ENCODE results near the gene INCENP.

INCENP gene

GRCh38 chr11:62141111-62142042, 17.6 kb downstream of the INCENP start:
- DNase-seq (ENCODE audit: low spot score), result no peak

DNA sequence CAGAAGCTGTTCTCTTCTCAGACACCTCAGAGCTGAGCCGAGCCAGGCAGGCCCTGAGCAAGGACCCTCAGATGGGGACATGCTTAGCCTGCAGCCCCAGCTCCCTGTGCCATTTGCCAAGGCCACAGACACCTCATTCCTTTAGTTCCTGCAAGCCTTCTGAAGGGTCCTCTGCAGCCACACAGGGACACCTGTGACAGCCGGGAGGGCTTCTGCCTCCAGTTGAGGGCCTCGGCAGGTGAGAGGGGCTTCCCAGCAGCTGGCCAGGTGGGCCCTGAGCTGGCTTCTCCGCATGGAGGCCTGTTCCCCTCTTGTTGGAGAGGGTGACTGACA, 18.2 kb downstream of the INCENP start:
- no peak for DNase-seq (ENCODE audit: low spot score)

- no peak for DNase-seq (ENCODE audit: low spot score)
These were observed 19.1 kb downstream of the INCENP start for GRCh38 chr11:62142921-62143320.

- DNase-seq (ENCODE audit: low spot score), result no peak
These were observed 19.9 kb downstream of the INCENP start for GRCh38 chr11:62143727-62144126.

GRCh38 chr11:62144641-62145255, 20.9 kb downstream of the INCENP start:
- DNase-seq (ENCODE audit: low spot score), result no peak

DNA sequence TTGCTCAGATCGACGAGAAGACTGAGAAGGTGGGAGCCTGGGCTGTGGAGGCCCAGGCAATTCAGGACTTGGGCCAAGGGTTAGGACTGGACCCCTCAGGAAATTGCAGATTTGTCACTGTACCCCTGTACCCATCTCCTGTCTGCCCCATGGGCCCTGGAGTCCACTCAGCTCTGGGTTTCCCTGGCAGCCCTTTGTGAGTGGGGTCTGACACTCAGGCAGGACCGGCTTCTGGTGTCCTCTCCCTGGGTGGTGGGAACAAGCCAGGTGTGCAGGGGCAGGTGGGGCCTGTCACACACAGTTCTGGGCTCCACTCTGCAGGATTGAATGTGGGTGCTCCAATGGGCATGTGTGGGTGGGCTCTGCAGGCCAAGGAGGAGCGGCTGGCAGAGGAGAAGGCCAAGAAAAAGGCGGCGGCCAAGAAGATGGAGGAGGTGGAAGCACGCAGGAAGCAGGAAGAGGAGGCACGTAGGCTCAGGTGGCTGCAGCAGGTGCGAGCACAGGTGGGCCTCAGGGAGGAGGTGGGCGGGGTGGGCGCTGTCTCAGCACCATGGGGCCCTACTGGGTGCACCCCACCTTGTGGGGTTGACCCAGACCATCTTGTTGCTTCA, 21.6 kb downstream of the INCENP start:
- no peak for DNase-seq (ENCODE audit: low spot score)

DNA sequence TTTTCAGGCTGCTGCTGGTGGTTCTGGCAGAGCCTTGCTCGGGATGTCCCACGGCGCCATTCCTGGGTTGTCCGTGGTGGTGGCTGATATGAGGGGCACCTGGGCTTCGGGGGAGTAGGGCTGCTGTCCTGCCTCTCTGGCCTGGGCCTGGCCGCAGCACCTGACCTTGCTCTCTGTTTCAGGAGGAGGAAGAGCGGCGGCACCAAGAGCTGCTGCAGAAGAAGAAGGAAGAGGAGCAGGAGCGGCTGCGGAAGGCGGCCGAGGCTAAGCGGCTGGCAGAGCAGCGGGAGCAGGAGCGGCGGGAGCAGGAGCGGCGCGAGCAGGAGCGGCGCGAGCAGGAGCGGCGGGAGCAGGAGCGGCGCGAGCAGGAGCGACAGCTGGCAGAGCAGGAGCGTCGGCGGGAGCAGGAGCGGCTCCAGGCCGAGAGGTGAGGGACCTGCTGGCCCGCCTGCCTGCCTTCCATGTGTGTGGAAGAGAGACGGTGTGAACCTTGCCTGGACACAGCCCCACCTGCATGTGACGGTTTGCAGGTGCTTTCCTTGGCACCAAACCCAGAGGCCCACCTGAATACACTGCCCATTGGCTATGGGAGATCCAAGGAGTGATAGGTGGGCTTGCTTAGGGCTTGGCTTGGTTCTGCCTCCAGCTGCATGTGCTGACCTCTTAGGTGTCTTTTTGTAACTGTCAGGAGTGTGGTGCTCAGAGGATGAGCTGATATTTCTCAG, 22.8 kb downstream of the INCENP start:
- no peak for DNase-seq (ENCODE audit: low spot score)

DNA sequence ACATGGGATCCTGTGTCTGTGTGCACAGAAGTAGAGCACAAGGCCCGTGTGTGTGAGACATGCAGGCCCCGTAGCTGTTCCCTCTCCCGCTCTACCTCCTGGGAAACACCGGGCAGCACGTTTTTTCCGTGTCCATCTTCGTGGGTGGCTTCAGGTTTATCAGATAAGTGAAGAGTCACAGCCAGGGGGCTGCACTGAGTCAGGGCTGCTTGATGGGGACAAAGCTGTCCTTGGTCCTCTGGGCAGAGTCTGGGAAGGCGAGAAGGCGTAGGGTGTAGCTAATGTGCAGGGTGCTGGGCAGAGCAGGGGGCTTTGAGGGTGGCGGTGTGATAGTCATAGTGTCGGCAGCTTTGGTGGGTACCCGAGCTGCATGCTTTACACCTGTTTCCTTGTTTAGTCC, 23.7 kb downstream of the INCENP start:
- DNase-seq (ENCODE audit: low spot score), result no peak

GRCh38 chr11:62148271-62148980, 24.6 kb downstream of the INCENP start:
- no peak for DNase-seq (ENCODE audit: low spot score)

- no peak for DNase-seq (ENCODE audit: low spot score)
These were observed 26.4 kb downstream of the INCENP start for GRCh38 chr11:62149986-62150886.

GRCh38 chr11:62150887-62151736, 27.3 kb downstream of the INCENP start:
- no peak for DNase-seq (ENCODE audit: low spot score)

DNA sequence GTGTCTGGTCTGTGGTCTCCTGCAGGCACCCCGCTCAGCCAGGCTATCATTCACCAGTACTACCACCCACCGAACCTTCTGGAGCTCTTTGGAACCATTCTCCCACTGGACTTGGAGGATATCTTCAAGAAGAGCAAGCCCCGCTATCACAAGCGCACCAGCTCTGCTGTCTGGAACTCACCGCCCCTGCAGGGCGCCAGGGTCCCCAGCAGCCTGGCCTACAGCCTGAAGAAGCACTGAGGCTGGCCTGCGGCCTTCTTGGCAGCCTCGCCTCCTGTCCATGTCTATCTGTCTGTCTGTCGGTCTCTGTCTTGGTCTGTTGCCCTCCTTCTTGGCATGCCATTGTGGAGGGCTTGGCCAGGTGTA, 27.9 kb downstream of the INCENP start:
- DNase-seq (ENCODE audit: low spot score), result no peak

GRCh38 chr11:62152245-62153086, 28.7 kb downstream of the INCENP start:
- DNase-seq (ENCODE audit: low spot score), result no peak

- no peak for DNase-seq (ENCODE audit: low spot score)
These were observed 29.2 kb downstream of the INCENP start for GRCh38 chr11:62153087-62153395.

GRCh38 chr11:62153617-62154016, 29.8 kb downstream of the INCENP start:
- DNase-seq (ENCODE audit: low spot score), result no peak

GRCh38 chr11:62157603-62158002, 33.8 kb downstream of the INCENP start:
- DNase-seq (ENCODE audit: low spot score), result no peak

DNA sequence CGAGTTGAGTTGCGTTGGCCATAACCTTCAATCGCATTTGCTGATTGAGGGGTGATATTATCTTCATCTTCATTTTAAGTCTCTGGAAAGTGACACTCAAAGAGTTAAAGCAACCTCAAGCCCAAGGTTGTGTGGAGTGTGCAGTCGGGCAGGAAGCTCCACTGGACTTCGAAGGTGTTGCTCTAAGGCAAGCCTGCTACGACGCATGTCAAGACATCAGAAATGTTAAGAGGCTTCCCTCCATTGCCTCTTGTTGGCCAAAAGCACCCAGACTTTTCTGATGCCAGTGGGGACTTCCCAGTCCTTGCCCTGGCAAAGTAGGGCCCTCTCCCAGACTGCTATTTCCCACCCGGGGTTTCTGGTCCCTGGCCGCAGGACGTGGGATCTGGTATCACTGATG, 42.6 kb downstream of the INCENP start:
- DNase-seq (ENCODE audit: low spot score), result no peak

GRCh38 chr11:62169448-62169847, 45.6 kb downstream of the INCENP start:
- DNase-seq (ENCODE audit: low spot score), result no peak

DNA sequence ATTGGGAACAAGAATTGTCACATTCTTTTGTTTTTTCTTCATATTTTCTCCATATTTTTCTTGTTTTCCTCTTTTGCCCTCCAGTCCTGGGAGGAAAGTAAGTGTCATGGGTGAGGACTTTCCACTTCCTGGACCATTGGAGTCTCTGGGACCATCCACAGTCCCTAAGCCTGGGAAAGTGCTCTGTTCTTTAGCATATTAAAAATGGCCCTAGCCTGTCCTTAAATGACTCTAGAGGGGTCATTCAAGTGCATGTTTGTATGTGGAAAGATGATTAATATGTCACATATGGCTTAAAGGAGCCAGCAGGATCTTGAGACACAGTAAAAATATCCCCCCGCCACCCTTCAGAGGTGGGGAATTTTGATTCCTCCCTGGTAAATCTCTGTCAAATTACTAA, 46.1 kb downstream of the INCENP start:
- DNase-seq (ENCODE audit: low spot score), result no peak
